G401 (cell line): ENCODE results near the gene ANKRD55. TPM values are rescaled to one million over a fixed set of nuclear protein-coding genes. Genes with fewer than 3 reads are reported as not detected.

Experiments used
- total RNA-seq: library from RNA; depleted of rRNA; stranded (reverse); fragments of >200 nt; shearing (Covaris generic); gene quantifications from 2 replicates; pipeline ENCODE4 v1.2.3, GENCODE V29; 2014; rRNA removed

ANKRD55 gene
- total RNA-seq, 1 experiment from 2014 or later: not detected

Other genes starting within 250 kb of the ANKRD55 start
- 10.2 and 16.6 TPM in 2 replicates for gene IL6ST, start 238.4 kb downstream of the ANKRD55 start, total RNA-seq